ENCODE results near the gene ZNF646.

Gene ZNF646

DNA sequence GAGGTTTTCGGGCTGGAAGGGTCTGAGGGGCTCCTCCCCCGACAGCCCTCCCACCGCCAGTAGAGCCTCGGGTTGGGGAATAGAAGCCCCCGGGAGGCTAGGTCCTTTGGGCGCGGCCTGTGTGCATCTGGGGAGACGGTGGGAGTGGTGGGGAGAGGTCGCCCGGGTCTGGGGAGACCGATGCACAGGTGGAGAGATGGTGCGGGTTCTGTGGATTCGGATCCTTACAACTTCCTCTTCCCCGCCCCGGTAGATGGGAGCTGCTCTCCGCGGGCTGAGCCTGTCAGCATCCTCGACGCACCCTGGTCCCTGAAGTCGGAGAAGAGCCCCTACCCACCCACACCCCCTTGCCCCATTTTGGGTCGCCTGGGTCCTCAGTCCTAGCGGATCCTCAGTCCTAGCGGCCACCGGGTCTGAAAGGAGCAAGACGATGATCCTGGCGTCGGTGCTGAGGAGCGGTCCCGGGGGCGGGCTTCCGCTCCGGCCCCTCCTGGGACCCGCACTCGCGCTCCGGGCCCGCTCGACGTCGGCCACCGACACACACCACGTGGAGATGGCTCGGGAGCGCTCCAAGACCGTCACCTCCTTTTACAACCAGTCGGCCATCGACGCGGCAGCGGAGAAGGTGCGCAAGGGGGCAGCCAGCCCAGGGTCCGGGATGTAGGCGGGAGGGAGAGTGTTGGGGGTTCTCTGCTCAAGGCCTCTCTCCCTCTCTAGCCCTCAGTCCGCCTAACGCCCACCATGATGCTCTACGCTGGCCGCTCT lies 34.8 kb downstream of the ZNF646 start:
- DNase-seq: no peak

DNA sequence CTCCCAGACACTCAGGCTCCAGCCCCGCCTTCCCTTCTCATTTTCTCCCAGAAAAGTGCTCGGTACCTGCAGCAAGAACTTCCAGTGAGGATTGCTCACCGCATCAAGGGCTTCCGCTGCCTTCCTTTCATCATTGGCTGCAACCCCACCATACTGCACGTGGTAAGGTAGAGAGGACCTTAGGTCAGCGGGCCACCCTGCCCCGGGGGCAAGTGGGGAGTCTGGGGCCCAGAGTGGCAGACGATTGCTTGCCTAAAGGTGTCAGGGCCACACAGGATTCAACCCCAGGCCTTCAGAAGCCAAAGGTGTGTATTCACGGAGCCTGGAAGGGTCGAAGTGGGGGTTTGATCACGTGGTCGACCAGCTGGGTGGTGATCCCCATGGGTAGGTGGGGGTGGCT lies 35.4 kb downstream of the ZNF646 start:
- no peak for DNase-seq

DNA sequence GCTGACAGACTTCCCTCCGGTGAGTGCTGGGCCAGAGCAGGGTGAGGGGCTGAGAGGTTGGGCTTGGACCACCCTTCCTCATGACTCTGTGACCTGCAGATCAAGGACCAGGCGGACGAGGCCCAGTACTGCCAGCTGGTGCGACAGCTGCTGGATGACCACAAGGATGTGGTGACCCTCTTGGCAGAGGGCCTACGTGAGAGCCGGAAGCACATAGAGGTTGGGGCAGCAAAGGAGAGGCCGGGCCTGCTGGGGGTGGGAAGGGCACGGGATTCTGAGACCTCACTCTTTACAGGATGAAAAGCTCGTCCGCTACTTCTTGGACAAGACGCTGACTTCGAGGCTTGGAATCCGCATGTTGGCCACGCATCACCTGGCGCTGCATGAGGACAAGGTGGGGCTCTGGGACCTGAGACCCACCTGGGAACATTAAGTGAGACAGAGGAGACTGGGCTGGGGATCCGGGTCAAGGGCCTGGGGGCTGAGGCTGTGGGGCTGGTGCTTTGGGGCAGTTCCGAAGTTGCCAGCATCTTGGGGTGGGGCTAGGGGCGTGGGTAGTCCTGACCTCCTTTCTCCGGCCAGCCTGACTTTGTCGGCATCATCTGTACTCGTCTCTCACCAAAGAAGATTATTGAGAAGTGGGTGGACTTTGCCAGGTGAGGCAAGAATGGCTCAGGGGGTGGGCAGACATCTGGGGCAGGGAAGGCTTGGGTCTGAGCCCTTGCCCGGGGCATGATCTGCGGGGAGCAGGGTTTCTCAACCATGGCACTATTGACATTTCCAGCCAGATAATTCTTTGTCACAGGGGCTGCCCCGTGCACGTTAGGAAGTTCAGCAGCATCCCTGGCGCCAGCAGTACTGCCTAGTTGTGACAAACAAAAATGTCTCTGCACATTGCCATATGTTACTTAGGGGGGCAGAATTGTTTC lies 36.1 kb downstream of the ZNF646 start:
- DNase-seq: no peak

- no peak for DNase-seq
Measured at GRCh38 chr16:31111881-31112466, 37.8 kb downstream of the ZNF646 start.

GRCh38 chr16:31112711-31113110 lies 38.5 kb downstream of the ZNF646 start:
- no peak for DNase-seq

GRCh38 chr16:31113121-31114120 lies 39.2 kb downstream of the ZNF646 start:
- DNase-seq: no peak

DNA sequence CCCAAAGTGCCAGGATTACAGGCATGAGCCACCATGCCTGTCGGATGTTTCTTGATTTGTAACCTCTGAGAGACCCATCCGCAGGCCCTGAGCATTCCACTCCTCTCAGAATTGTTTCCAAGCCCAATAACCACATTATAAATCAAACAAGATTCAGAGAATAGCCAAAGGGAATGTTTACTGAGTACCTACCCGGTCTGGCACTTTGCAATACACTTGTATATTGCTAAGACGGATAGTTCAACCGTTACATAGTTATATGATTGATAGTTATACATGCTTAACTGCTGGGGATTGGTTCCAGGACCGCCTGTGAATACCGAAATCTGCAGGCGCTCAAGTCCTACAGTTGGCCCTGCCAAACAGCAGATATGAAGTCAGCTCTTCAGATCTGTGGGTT lies 40.2 kb downstream of the ZNF646 start:
- DNase-seq: no peak

- DNase-seq: peak; percentile 99
Measured at GRCh38 chr16:31117384-31118222, 43.4 kb downstream of the ZNF646 start, which contains the start of gene KAT8. Gene KAT8 (plus strand): TSS chr16:31117664. CDS start chr16:31117682, 18 bp downstream.

DNA sequence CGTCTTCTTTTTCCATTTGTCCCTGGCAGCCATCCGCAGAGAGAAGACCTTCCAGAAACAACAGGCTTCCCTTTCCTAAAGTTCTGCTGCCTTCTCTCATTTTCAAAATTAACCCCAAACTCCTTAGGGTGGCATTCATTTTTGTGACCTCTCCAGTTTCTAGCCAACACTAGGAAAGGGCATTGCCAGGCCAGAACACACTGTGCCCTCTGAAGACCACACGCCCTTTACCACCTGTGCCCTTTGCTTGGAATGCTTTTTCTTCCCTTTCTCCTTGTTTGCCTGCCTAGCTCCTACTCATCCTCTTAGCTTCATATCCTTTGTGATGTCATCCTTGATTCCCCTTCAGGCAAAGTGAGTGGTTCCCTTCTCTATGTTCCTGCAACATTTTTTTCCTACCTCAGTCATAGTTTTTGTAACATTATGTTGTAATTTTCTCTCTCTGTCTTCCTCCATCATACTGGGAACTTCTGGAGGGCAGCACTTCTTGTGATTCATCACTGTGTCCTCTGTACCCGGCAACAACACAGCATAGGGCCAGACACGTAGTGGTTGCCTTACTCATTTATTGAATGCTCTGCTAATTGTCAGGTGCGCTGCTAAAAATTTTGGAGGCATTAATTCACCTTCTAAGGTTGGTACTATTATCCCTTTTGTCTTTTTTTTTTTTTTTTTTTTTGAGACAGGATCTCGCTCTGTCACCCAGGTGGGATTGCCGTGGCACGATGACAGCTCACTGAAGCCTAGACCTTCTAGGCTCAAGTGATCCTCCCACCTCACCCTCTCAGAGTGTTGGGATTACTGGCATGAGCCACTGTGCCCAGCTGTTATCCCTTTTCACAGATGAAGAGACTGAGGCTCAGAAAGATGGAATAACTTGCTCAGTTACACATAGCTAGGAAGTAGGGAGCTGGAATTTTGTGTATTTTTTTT lies 44.3 kb downstream of the ZNF646 start:
- DNase-seq: no peak

DNA sequence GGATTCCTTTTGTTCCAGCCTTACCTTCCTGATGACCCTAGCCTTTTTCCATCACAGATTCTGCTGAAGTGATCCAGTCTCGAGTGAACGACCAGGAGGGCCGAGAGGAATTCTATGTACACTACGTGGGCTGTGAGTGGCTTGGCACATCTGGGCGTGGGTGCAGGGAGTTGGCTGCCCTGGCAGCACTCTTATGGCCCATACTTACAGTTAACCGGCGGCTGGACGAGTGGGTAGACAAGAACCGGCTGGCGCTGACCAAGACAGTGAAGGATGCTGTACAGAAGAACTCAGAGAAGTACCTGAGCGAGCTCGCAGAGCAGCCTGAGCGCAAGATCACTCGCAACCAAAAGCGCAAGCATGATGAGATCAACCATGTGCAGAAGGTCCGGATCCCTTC lies 45.9 kb downstream of the ZNF646 start:
- no peak for DNase-seq

GRCh38 chr16:31125844-31126243 lies 51.6 kb downstream of the ZNF646 start:
- no peak for DNase-seq

DNA sequence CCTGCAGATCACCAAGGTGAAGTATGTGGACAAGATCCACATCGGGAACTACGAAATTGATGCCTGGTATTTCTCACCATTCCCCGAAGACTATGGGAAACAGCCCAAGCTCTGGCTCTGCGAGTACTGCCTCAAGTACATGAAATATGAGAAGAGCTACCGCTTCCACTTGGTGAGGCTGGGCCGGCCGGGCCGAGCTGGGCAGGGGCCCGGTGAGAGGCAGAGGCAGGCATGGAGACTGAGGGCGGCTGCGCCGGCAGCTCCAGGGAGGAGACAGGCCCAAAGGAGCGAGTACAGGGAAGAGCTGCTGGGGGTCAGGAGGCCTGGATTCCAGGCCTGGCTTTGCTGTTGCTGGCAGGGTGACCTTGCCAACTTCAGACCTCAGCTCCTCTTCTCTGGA lies 53.0 kb downstream of the ZNF646 start:
- DNase-seq: no peak

GRCh38 chr16:31128711-31129567 lies 54.7 kb downstream of the ZNF646 start:
- no peak for DNase-seq

DNA sequence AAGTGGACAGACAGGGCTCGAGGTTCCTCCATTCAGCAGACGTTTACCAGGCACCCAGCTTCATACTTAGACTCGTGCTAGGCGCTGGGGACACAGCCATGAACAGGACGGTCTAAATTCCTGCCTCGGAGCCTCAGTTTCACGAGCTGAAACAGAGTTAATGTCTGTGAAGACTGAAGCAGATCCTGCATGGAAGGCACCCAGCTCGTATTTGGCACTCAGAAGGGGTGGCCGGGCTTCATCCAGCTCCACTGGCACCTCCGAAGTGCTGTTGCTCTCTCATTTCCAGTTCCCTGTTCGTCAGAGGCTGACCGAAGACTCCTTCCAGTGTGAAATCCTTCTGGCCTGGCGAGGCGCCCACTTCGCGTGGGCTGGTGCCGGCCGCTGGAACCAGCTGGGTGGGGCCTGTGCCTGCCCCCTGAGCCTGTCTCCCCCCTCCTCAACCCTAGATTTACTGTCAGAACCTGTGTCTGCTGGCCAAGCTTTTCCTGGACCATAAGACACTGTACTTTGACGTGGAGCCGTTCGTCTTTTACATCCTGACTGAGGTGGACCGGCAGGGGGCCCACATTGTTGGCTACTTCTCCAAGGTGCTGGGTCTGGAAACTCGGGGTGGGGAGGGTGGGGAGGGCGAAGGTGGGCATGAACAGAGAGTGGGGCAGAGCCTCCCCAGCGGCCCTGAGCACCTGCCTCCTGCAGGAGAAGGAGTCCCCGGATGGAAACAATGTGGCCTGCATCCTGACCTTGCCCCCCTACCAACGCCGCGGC lies 55.5 kb downstream of the ZNF646 start:
- DNase-seq: no peak

DNA sequence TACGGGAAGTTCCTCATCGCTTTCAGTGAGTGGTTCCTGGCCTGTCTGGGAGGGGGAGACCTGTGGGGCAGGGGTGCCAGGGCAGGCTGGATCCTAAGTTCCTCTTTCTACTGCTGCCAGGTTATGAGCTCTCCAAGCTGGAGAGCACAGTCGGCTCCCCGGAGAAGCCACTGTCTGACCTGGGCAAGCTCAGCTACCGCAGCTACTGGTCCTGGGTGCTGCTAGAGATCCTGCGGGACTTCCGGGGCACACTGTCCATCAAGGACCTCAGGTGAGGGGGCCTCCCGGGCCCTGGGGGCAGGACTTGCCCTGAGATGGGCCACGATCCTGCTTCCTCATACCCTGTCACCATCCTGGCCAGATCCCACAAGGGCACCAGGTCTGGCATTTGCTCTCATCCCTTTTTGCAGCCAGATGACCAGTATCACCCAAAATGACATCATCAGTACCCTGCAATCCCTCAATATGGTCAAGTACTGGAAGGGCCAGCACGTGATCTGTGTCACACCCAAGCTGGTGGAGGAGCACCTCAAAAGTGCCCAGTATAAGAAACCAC lies 56.2 kb downstream of the ZNF646 start:
- DNase-seq: no peak

- DNase-seq: no peak
Measured at GRCh38 chr16:31130899-31131298, 56.7 kb downstream of the ZNF646 start.

GRCh38 chr16:31131416-31131815 lies 57.2 kb downstream of the ZNF646 start:
- DNase-seq: no peak

- DNase-seq: no peak
Measured at GRCh38 chr16:31131841-31132271, 57.6 kb downstream of the ZNF646 start.

All from NCI-H1092 (cell line).